Measurements from ENCODE around the gene SLC25A3.
A peak's percentile ranks its signal among the peaks of the same experiment; 100 is the strongest.

The SLC25A3 gene

DNA sequence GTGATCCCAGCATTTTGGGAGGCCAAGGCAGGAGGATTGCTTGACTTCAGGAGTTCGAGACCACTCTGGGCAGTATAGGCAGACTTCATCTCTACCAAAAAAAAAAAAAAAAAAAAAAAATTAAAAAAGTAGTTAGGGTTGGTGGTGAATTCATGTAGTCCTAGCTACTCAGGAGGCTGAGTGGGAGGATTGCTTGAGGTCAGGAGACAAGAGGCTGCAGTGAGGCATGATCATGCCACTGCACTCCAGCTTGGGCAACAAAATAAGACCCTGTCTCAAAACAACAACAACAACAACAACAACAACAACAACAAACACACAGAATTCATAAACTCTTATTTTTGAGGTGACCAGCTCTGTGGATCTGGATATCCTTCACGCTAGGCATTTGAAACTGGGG, 17.1 kb downstream of the SLC25A3 start:
- CTCF ChIA-PET = interaction anchor here (0.7 to 1.2 kb wide), 2 partner anchors 18 to 43 kb away, joined by 3 to 5 read pairs; partner anchors contain the start of gene SLC25A3
- POLR2A ChIA-PET = interaction anchor here (0.6 to 2.5 kb wide), 4 partner anchors 8 to 40 kb away, joined by 3 to 8 read pairs (median 4); partner anchors contain the start of genes IKBIP and SLC25A3
- no peak overlapping the region for H3K27ac ChIP-seq (ENCODE audit: extremely low read depth, low read depth, low read length)
- no peaks in the 10 kb centered on the region; a peak in 1 of 3 replicates for H3K36me3 ChIP-seq (ENCODE audit: control insufficient read depth in 2 of 2, insufficient read depth in 1 of 2, low read length in 2 of 2)
- H3K9me3 ChIP-seq (ENCODE audit: control insufficient read depth, insufficient read depth, low read depth, low read length) = no peaks in the 10 kb centered on the region
- no peak for TF ChIP-seq SALL2 (tag by site-specific recombination; IDR thresholded peaks at IDR 0.05; ENCODE audit: borderline replicate concordance)
- TF ChIP-seq ZNF148 (tag by site-specific recombination; IDR thresholded peaks at IDR 0.05; ENCODE audit: borderline replicate concordance) = no peak
- TF ChIP-seq ZNF704 (tag by site-specific recombination; IDR thresholded peaks at IDR 0.05) = no peak
- no peak for TF ChIP-seq ZNF76 (tag by site-specific recombination; IDR thresholded peaks at IDR 0.05; ENCODE audit: borderline replicate concordance, low read depth)
- no peak for TF ChIP-seq BCL11B (tag by site-specific recombination; IDR thresholded peaks at IDR 0.05; ENCODE audit: low read depth)
- TF ChIP-seq FEZF1 (tag by site-specific recombination; IDR thresholded peaks at IDR 0.05) = no peak
- TF ChIP-seq SP2 (tag by site-specific recombination; IDR thresholded peaks at IDR 0.05) = no peak
- TF ChIP-seq HOXC10 (CRISPR knock-in tag; IDR thresholded peaks at IDR 0.05) = no peak
- no peak for TF ChIP-seq PRDM10 (tag by site-specific recombination; IDR thresholded peaks at IDR 0.05)
- no peak for TF ChIP-seq WT1 (tag by site-specific recombination; IDR thresholded peaks at IDR 0.05)
- TF ChIP-seq ZNF302 (tag by site-specific recombination; IDR thresholded peaks at IDR 0.05; ENCODE audit: low read depth) = no peak
- no peak for TF ChIP-seq ZNF571 (tag by site-specific recombination; IDR thresholded peaks at IDR 0.05)
- H3K4me1 ChIP-seq (ENCODE audit: control insufficient read depth, insufficient read depth, low read length) = no peaks in the 10 kb centered on the region
- H3K4me3 ChIP-seq (ENCODE audit: low read depth, low read length) = no peak overlapping the region

DNA sequence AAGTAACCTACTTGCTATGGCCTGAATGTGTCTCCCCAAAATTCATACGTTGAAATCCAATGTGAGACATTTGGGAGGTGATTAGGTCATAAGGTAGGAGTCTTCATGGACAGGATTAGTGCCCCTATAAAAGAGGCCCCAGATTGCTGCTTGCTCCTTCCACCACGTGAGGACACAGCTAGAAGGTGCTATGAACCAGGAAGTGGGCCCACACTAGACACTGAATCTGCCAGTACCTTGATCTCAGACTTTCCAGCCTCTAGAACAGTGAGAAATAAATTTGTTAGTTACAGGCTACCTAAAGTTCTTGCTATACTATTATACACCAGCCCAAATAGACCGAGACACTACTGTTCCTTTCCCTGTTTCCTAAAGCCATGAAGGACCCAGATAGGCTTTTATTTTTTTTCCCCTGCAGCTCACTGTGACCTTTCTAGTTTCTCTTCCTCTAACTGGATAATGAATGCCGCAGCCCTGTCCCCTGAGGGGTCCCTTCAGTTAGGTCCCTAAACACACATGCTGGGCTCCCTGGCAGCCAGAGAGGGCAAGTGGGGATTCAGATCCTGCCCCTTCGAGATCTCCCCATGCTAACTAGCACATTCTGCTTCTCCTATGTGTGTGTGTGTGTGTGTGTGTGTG, 19.3 kb downstream of the SLC25A3 start:
- ChIA-PET POLR2A (interaction anchor here (0.6 to 2.5 kb wide), 2 partner anchors 14 to 19 kb away, joined by 4 to 8 read pairs; partner anchors contain the start of gene SLC25A3), CTCF (interaction anchor here (1.0 kb wide), 1 partner anchor 46 kb away, joined by 4 read pairs; no protein-coding TSS in a partner anchor)
- H3K4me3 ChIP-seq (ENCODE audit: low read depth, low read length) = no peak overlapping the region
- H3K36me3 ChIP-seq (ENCODE audit: control insufficient read depth in 2 of 2, insufficient read depth in 1 of 2, low read length in 2 of 2) = no peaks in the 10 kb centered on the region
- no peak for TF ChIP-seq ZNF658 (tag by site-specific recombination; IDR thresholded peaks at IDR 0.05)
- TF ChIP-seq ZNF629 (tag by site-specific recombination; IDR thresholded peaks at IDR 0.05) = no peak
- TF ChIP-seq, protein P1, sequence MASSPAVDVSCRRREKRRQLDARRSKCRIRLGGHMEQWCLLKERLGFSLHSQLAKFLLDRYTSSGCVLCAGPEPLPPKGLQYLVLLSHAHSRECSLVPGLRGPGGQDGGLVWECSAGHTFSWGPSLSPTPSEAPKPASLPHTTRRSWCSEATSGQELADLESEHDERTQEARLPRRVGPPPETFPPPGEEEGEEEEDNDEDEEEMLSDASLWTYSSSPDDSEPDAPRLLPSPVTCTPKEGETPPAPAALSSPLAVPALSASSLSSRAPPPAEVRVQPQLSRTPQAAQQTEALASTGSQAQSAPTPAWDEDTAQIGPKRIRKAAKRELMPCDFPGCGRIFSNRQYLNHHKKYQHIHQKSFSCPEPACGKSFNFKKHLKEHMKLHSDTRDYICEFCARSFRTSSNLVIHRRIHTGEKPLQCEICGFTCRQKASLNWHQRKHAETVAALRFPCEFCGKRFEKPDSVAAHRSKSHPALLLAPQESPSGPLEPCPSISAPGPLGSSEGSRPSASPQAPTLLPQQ (tag by site-specific recombination; IDR thresholded peaks at IDR 0.05) = peak; percentile 38; the same call in 1 of the 2 replicates
- TF ChIP-seq EGR2 (tag by site-specific recombination; IDR thresholded peaks at IDR 0.05; ENCODE audit: low read depth) = no peak
- no peaks in the 10 kb centered on the region for H3K4me1 ChIP-seq (ENCODE audit: control insufficient read depth, insufficient read depth, low read length)
- no peaks in the 10 kb centered on the region for H3K9me3 ChIP-seq (ENCODE audit: control insufficient read depth, insufficient read depth, low read depth, low read length)
- H3K27ac ChIP-seq (ENCODE audit: extremely low read depth, low read depth, low read length) = no peak overlapping the region

All from HEK293 (cell line).